Retinal pigment epithelial cell (primary cell): ENCODE measurements around the gene VENTX.

Experiments
- DNase-seq: peaks from one replicate; pipeline ENCODE4 v3.0.0-alpha.2; 2010; ENCODE audit warnings: low read depth
- H3K4me3 ChIP-seq: 2 replicates; pipeline ENCODE4 v1.5.1; 2011; ENCODE audit warnings: mild to moderate bottlenecking, low read length, control low read depth, moderate library complexity
- TF ChIP-seq, protein P1 (sequence below): conservative IDR thresholded peaks from 2 replicates; pipeline ENCODE4 v1.5.1; 2011; ENCODE audit warnings: low read depth, low read length, control low read depth, inconsistent platforms

Gene VENTX

DNA sequence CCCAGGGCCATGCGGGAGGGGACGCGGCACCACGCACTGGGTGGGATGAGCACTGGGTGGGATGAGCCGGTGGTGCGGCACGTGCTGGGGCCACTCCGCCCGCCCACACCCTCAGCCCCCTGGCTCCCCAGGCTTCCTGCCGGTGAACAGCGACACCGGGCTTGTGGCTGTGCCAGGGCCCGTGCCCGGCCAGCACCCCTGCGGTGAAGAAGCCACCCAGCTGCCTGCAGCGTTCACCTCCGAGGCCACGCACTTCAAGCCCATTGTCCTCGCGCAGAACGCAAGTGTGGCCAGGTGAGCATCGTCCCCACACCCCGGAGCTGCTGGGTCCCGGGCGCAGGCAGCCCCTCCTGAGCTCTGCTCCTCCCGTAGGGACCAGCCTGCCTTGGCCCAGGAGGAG, 39.4 kb upstream of the VENTX start:
- TF ChIP-seq, protein P1, sequence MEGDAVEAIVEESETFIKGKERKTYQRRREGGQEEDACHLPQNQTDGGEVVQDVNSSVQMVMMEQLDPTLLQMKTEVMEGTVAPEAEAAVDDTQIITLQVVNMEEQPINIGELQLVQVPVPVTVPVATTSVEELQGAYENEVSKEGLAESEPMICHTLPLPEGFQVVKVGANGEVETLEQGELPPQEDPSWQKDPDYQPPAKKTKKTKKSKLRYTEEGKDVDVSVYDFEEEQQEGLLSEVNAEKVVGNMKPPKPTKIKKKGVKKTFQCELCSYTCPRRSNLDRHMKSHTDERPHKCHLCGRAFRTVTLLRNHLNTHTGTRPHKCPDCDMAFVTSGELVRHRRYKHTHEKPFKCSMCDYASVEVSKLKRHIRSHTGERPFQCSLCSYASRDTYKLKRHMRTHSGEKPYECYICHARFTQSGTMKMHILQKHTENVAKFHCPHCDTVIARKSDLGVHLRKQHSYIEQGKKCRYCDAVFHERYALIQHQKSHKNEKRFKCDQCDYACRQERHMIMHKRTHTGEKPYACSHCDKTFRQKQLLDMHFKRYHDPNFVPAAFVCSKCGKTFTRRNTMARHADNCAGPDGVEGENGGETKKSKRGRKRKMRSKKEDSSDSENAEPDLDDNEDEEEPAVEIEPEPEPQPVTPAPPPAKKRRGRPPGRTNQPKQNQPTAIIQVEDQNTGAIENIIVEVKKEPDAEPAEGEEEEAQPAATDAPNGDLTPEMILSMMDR: no peak
- no peak for DNase-seq
- no peak overlapping the region for H3K4me3 ChIP-seq

DNA sequence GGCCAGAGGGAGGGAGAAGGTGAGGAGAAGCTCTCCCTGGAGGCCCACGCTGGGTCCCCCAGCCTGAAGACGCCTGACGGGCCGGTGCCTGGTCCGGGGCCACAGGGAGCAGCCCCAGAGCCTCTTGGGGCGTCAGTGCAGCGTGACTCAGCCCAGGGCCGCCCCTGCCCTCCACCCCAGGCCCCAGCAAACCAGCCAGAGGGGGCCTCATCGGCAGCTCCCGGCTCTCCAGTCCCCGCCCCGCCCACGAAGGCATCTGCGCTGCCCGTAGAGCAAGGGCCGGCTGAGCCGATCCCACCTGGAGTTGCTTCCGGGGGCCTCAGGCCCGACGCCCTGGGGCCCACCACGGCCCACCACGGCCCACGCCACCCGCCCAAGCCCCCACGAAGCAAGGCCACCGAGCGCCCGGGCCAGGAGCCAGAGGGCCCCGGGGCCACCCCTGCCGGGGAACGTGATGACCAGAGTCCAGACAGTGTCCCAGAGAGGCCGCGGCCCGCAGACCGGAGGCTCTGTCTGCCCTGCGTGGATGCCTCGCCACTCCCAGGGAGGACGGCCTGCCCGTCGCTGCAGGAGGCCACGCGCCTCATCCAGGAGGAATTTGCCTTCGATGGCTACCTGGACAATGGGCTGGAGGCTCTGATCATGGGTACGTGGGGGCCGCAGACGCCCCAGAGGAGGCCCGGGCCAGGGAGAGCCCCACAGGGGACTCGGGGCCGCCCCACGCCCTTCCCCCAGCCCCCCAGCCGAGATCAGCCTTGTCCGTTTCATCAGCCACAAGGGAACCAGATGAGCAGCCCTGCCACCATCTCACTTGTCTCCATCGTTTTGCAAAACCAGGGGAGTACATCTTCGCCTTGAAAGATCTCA, 38.8 kb upstream of the VENTX start:
- no peak overlapping the region for H3K4me3 ChIP-seq
- TF ChIP-seq, protein P1: no peak
- no peak for DNase-seq

DNA sequence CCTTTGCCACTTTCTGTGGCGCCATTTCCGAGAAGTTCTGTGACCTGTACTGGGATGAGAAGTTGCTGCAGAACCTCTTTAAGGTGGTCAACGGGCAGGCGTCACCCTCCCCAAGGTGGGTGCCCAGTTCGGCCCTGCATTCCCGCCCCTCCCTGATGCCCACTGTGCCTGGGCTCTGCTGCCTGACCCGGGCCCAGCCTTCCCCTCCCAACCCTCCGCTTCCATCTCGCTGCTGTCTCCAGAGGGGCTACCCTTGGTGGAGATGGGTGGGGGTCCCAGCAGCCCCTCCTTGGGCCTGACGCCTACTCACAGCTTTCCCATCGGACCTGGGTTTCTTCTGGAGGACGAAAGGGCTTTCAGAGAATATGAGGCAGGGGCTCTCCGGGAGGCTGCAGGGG, 38.2 kb upstream of the VENTX start:
- no peak for DNase-seq
- TF ChIP-seq, protein P1: no peak
- no peak overlapping the region for H3K4me3 ChIP-seq

DNA sequence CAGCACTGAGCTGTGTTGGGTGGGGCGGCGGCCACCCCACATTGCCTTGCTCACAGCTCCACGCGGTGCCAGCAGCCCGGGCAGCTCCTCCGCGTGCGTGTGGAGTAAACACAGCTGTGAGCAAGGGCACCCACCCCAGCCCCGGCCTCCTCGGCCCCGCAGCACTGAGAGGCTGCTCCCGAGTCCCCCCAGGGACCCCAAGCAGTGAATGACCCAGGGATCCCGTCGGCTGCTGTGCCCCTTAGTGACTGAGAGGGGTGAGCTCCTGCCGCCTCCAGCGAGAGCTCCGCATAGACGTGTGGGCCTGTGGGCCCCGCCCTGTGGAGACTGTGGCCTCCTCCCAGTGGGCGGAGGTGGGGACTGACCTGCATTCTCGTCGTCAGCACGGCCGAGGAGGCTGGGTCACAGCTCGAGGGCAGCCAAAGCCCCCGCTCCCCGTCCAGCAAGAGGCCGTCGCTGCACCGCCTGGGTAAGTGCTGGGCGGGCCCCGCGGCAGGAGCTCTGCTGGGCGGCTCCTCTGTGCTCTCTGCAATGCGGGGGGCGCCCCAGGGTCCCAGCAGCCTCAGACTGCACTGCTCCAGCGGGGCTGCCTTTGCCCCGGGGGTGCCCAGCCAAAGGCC, 37.6 kb upstream of the VENTX start:
- TF ChIP-seq, protein P1: no peak
- DNase-seq: no peak

DNA sequence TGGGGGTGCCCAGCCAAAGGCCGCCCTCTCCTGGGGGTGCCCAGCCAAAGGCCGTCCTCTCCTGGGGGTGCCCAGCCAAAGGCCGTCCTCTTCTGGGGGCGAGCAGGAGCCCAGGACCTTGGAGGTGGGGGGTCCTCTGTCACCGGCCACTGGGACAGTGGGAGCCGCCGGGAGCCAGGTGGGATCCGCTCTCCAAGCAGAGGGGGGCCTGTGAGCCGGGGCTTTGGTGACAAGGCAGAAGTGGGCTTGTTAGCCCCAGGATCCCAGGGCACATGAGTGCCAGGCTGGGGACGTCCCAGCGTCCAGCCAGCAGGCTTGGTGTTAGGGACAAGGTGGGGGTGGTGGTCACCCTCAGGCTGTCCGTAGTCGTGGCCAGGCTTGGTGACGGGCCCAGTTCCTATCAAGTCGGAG, 37.0 kb upstream of the VENTX start:
- TF ChIP-seq, protein P1: no peak
- DNase-seq: no peak
- H3K4me3 ChIP-seq: no peak overlapping the region

More for the DNA sequence above, 37.6 kb upstream of the VENTX start:
- H3K4me3 ChIP-seq: no peak overlapping the region

DNA sequence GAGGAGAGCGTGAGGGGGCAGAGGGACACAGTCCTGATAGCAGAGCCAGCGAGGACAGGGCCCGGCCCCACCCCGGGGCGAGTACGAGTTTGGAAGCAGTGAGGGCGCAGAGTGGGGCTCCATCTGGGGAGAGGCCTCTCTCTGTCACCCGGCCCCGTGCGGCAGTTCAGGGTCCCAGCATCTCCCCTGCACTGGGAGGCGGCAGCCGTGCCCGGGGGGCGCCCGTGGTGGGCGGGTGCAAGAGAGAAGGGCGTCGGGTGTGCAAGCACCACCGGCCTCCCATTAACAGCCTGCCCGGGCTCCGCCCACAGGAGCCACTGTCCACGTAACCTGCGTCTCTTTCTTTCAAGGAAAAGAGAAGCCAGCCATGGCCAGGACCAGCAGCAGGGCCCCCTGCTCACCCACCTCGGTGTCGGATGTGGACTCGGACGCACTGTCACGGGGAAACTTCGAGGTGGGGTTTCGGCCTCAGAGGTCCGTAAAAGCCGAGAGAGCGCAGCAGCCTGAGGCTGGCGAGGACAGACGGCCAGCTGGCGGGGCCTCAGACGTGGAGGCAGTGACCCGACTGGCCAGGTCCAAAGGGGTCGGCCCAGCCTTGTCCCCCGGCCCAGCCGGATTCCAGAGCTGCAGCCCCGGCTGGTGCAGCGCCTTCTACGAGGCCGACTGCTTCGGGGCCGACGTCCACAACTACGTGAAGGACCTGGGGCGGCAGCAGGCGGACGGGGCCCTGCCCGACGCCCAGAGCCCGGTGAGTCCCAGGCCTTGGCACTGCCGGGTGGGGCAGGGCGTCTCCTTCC, 36.3 kb upstream of the VENTX start:
- no peak overlapping the region for H3K4me3 ChIP-seq
- no peak for DNase-seq
- TF ChIP-seq, protein P1: no peak
